ENCODE measurements around the gene ECM2. TPM values are rescaled to one million over a fixed set of nuclear protein-coding genes. Genes with fewer than 3 reads are reported as not detected.

Gene ECM2
- total RNA-seq, 1 donor from 2014 or later = not detected

DNA sequence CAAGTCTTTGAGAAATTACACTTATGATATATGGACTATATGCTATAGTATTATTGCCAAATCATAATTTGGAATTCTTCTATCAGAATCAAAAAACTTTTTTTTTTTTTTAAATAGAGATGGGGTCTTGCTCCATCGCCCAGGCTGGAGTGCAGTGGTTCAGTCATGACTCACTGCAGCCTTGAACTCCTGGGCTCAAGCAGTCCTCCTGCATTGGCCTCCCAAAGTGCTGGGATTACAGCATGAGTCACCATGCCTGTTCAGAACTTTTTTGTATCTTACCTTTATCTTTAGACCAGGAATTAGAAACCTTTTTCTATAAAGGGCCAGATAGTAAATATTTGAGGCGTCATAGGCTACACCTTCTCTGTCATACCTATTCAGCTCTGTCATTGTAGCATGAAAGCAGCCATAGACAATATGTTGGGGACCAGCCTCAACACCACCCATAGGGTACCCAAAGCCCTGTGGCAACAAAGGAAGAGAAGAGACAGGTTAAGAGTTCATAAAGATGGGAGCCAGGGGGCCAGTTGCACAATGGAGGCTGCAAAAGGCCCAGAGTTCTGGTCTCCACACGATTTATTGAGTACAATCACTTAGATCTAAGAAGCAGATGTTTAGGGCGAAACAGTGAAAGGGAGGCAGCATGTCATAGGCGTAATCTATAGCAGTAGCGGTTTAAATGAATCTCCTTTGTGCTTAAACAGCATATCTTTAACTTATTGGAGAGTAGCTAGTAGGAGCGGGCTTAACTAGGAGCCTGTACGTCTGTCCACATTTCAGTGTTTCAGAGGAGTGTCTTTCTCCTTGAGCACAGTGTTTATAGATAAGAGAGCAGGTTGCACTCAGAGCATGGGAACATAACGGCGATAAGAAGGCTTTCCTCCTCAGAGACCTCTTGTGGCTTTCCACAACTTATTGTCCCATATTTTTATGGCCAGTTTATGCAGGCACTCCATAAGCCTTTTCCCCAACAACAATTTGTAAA, 12.5 kb downstream of the ECM2 start:
- H3K36me3 Mint-ChIP-seq (ENCODE audit: low read depth) = no peaks in the 10 kb centered on the region

GRCh38 chr9:92520837-92521236, 15.0 kb downstream of the ECM2 start:
- no peak for DNase-seq (ENCODE audit: low spot score)
- H3K9me3 Mint-ChIP-seq = no peaks in the 10 kb centered on the region
- no peaks in the 10 kb centered on the region for H3K4me1 Mint-ChIP-seq (ENCODE audit: low read depth)
- no peak overlapping the region for H3K4me3 Mint-ChIP-seq
- H3K27me3 Mint-ChIP-seq (ENCODE audit: insufficient read depth) = no peaks in the 10 kb centered on the region
- H3K27ac Mint-ChIP-seq = no peak overlapping the region
- H3K36me3 Mint-ChIP-seq (ENCODE audit: low read depth) = no peaks in the 10 kb centered on the region
- intact Hi-C loops (cut with micrococcal nuclease) = no loop called here

More for the DNA sequence above, 12.5 kb downstream of the ECM2 start:
- Mint-ChIP-seq H3K4me3 (no peak overlapping the region), H3K27me3 (ENCODE audit: insufficient read depth) (no peaks in the 10 kb centered on the region), H3K27ac (no peak overlapping the region), H3K4me1 (ENCODE audit: low read depth) (no peaks in the 10 kb centered on the region), H3K9me3 (no peaks in the 10 kb centered on the region)
- no peak for DNase-seq (ENCODE audit: low spot score)
- intact Hi-C loops (cut with micrococcal nuclease) = no loop called here

DNA sequence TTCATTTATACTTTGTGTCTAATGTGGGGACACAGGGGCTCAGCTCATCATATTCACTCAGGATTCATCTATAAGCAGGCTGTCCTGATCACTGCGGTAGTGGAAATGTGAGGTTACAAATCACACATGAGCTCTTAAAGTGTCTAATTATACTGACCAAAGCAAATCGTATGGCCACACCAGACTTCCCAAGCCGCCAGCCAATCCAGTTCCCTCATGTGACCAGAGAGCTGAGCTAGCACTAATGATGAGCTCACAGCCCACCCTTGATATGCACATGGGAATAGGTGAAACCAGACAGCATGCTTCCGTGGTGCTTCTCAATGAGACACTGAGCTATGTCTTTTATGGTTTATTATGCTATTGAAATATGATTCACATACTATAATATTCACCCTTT, 17.6 kb downstream of the ECM2 start:
- no peaks in the 10 kb centered on the region for H3K27me3 Mint-ChIP-seq (ENCODE audit: insufficient read depth)
- no peaks in the 10 kb centered on the region for H3K9me3 Mint-ChIP-seq
- no peaks in the 10 kb centered on the region for H3K36me3 Mint-ChIP-seq (ENCODE audit: low read depth)
- no peak overlapping the region for H3K4me3 Mint-ChIP-seq
- no peak overlapping the region for H3K27ac Mint-ChIP-seq
- no peak for DNase-seq (ENCODE audit: low spot score)
- intact Hi-C loops (cut with micrococcal nuclease) = no loop called here
- H3K4me1 Mint-ChIP-seq (ENCODE audit: low read depth) = no peaks in the 10 kb centered on the region

DNA sequence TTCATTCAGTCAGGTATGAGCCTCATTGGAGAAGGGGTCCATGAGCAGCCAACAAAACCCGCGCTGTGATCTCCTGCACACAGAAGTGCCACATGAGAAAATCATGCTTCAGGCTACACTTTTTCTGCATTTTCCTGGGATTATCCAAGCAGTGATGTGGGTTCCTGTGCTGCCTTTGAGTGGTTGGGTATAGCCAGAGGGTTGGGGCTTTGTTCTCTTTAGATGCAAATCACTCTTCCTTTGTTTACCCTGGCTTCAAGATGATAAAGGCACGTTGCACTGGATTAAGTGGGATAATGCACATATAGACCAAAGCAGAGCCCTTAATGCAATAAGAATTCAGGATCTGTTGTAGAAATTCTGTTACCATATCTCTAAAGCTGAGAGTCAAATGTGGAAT, 18.7 kb downstream of the ECM2 start:
- H3K27me3 Mint-ChIP-seq (ENCODE audit: insufficient read depth) = no peaks in the 10 kb centered on the region
- no peak for DNase-seq (ENCODE audit: low spot score)
- H3K4me1 Mint-ChIP-seq (ENCODE audit: low read depth) = no peaks in the 10 kb centered on the region
- H3K36me3 Mint-ChIP-seq (ENCODE audit: low read depth) = no peaks in the 10 kb centered on the region
- no peak overlapping the region for H3K27ac Mint-ChIP-seq
- H3K4me3 Mint-ChIP-seq = no peak overlapping the region
- H3K9me3 Mint-ChIP-seq = no peaks in the 10 kb centered on the region
- intact Hi-C loops (cut with micrococcal nuclease) = no loop called here

DNA sequence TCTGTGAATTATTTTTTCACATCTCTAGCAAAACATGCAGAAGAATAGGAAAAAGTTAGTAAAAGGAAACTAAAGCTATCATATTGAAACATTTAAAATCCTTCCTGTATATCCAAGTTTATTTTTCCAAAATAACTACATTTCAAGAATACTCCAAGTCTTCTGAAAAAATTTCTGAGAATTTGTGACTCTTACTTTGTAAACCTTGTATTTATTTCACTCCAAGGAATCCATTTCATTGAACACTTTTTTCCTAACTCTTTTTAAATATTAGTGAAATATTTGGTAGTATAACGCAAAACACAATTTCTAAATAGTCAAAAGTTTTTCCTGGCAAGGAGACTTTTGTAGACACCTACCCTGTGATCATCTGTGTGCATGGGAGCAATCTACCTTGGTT, 19.3 kb downstream of the ECM2 start:
- intact Hi-C loops (cut with micrococcal nuclease) = no loop called here

GRCh38 chr9:92514635-92515034, 21.2 kb downstream of the ECM2 start:
- Mint-ChIP-seq H3K36me3 (ENCODE audit: low read depth) (no peaks in the 10 kb centered on the region), H3K4me1 (ENCODE audit: low read depth) (no peaks in the 10 kb centered on the region), H3K4me3 (no peak overlapping the region), H3K9me3 (no peaks in the 10 kb centered on the region), H3K27me3 (ENCODE audit: insufficient read depth) (no peaks in the 10 kb centered on the region), H3K27ac (no peak overlapping the region)
- DNase-seq (ENCODE audit: low spot score) = no peak
- intact Hi-C loops (cut with micrococcal nuclease) = no loop called here

More for the DNA sequence above, 19.3 kb downstream of the ECM2 start:
- no peaks in the 10 kb centered on the region for H3K4me1 Mint-ChIP-seq (ENCODE audit: low read depth)
- H3K4me3 Mint-ChIP-seq = no peak overlapping the region
- H3K9me3 Mint-ChIP-seq = no peaks in the 10 kb centered on the region
- no peak overlapping the region for H3K27ac Mint-ChIP-seq
- DNase-seq (ENCODE audit: low spot score) = no peak
- H3K27me3 Mint-ChIP-seq (ENCODE audit: insufficient read depth) = no peaks in the 10 kb centered on the region
- no peaks in the 10 kb centered on the region for H3K36me3 Mint-ChIP-seq (ENCODE audit: low read depth)

- no peak overlapping the region for H3K4me3 Mint-ChIP-seq
- H3K27ac Mint-ChIP-seq = no peak overlapping the region
- no peaks in the 10 kb centered on the region for H3K9me3 Mint-ChIP-seq
- intact Hi-C loops (cut with micrococcal nuclease) = no loop called here
- no peak for DNase-seq (ENCODE audit: low spot score)
- no peaks in the 10 kb centered on the region for H3K27me3 Mint-ChIP-seq (ENCODE audit: insufficient read depth)
- H3K4me1 Mint-ChIP-seq (ENCODE audit: low read depth) = no peaks in the 10 kb centered on the region
- no peaks in the 10 kb centered on the region for H3K36me3 Mint-ChIP-seq (ENCODE audit: low read depth)
Observed at GRCh38 chr9:92513349-92513748, 22.4 kb downstream of the ECM2 start.

- Mint-ChIP-seq H3K36me3 (ENCODE audit: low read depth) (no peaks in the 10 kb centered on the region), H3K4me3 (no peak overlapping the region), H3K9me3 (no peaks in the 10 kb centered on the region), H3K27me3 (ENCODE audit: insufficient read depth) (no peaks in the 10 kb centered on the region), H3K27ac (no peak overlapping the region), H3K4me1 (ENCODE audit: low read depth) (peaks cover 2% of the 10 kb centered on the region)
- intact Hi-C loops (cut with micrococcal nuclease) = no loop called here
- DNase-seq (ENCODE audit: low spot score) = no peak
Observed at GRCh38 chr9:92512622-92513021, 23.2 kb downstream of the ECM2 start.

- Mint-ChIP-seq H3K27ac (no peak overlapping the region), H3K9me3 (no peaks in the 10 kb centered on the region), H3K27me3 (ENCODE audit: insufficient read depth) (no peaks in the 10 kb centered on the region), H3K36me3 (ENCODE audit: low read depth) (no peaks in the 10 kb centered on the region), H3K4me3 (no peak overlapping the region), H3K4me1 (ENCODE audit: low read depth) (peaks cover 8% of the 10 kb centered on the region)
- intact Hi-C loops (cut with micrococcal nuclease) = no loop called here
- no peak for DNase-seq (ENCODE audit: low spot score)
Observed at GRCh38 chr9:92510747-92511146, 25.0 kb downstream of the ECM2 start.

GRCh38 chr9:92509050-92509449, 26.7 kb downstream of the ECM2 start:
- no peaks in the 10 kb centered on the region for H3K36me3 Mint-ChIP-seq (ENCODE audit: low read depth)
- no peak for DNase-seq (ENCODE audit: low spot score)
- H3K4me1 Mint-ChIP-seq (ENCODE audit: low read depth) = peaks cover 8% of the 10 kb centered on the region
- no peak overlapping the region for H3K4me3 Mint-ChIP-seq
- no peaks in the 10 kb centered on the region for H3K27me3 Mint-ChIP-seq (ENCODE audit: insufficient read depth)
- no peak overlapping the region for H3K27ac Mint-ChIP-seq
- intact Hi-C loops (cut with micrococcal nuclease) = no loop called here
- no peaks in the 10 kb centered on the region for H3K9me3 Mint-ChIP-seq

DNA sequence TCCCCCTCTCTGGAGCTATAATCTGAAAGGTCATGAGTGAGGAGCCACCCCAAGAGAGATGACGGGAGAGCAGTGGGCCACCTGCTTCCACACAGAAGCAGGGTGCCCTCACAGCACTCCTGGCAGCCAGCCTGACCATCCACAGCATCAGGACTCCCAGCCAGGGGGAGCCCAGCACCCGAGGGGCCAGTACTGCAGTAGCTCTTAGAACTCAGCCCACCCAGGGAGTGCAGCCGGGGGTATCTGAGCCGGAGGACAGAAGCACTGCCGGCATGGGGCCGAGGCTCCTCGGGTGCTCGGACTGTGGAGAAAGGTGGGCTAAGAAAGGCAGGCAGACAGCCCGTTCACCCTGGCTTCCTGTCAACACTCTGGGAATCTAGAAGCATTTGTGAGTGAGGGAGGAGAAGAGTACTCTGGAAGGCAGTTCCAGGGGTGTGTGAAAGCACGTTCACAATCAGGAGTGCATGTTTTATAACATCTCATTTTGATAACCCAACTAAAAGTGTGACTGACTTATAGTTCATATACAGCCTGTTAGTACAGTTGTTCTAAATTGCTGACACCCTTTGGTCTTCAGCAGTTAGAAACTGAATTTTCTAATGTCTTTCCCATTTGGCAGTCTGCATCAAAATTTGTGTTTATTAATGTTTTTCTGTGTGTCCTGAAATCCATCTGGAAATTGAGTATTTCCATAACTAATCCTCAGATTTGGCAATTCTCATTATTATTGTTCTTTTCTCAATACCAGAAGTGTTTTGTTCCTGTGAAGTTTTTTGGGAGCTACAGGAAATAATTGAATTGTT, 27.6 kb downstream of the ECM2 start:
- no peaks in the 10 kb centered on the region for H3K27me3 Mint-ChIP-seq (ENCODE audit: insufficient read depth)
- DNase-seq (ENCODE audit: low spot score) = no peak
- no peak overlapping the region for H3K27ac Mint-ChIP-seq
- no peaks in the 10 kb centered on the region for H3K36me3 Mint-ChIP-seq (ENCODE audit: low read depth)
- peaks cover 8% of the 10 kb centered on the region for H3K4me1 Mint-ChIP-seq (ENCODE audit: low read depth)
- intact Hi-C loops (cut with micrococcal nuclease) = no loop called here
- no peaks in the 10 kb centered on the region for H3K9me3 Mint-ChIP-seq
- H3K4me3 Mint-ChIP-seq = no peak overlapping the region

DNA sequence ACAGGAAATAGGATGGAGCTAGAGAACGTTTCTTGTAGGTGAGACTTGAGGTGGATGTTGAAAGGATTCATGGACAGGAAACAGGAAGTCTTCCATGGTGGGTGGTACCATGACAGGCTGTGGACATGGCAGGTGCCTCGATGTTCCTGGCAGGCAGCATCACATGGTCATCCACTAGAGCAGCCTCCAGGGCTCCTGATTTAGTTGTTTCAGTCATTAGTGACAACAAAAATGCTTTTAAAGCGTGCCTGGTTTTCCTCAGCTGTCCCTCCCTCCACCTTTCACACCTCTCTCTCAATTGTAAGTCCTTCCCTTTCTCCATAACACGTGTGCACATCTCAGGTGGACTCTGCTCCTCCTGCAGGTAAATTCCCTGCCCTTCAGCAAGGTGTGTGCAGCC, 28.3 kb downstream of the ECM2 start:
- H3K27me3 Mint-ChIP-seq (ENCODE audit: insufficient read depth) = no peaks in the 10 kb centered on the region
- H3K9me3 Mint-ChIP-seq = no peaks in the 10 kb centered on the region
- no peaks in the 10 kb centered on the region for H3K36me3 Mint-ChIP-seq (ENCODE audit: low read depth)
- intact Hi-C loops (cut with micrococcal nuclease) = no loop called here
- peaks cover 8% of the 10 kb centered on the region for H3K4me1 Mint-ChIP-seq (ENCODE audit: low read depth)
- H3K27ac Mint-ChIP-seq = no peak overlapping the region
- no peak overlapping the region for H3K4me3 Mint-ChIP-seq
- no peak for DNase-seq (ENCODE audit: low spot score)

- Mint-ChIP-seq H3K9me3 (no peaks in the 10 kb centered on the region), H3K27me3 (ENCODE audit: insufficient read depth) (no peaks in the 10 kb centered on the region), H3K27ac (no peak overlapping the region), H3K4me1 (ENCODE audit: low read depth) (peaks cover 8% of the 10 kb centered on the region), H3K36me3 (ENCODE audit: low read depth) (no peaks in the 10 kb centered on the region), H3K4me3 (no peak overlapping the region)
- no peak for DNase-seq (ENCODE audit: low spot score)
- intact Hi-C loops (cut with micrococcal nuclease) = no loop called here
Observed at GRCh38 chr9:92507005-92507404, 28.8 kb downstream of the ECM2 start.
